Activated CD4-positive, alpha-beta T cell treated with anti-CD3 and anti-CD28 coated beads, Interleukin-2, amount 50 U/mL, for 16 hours (primary cell): ENCODE data around the gene DYNC2H1.
"Not testable (repeated sequence)": the region's sequence is repeated elsewhere in the genome, so short reads cannot be mapped to it uniquely, and the experiment has no call there.

ENCODE experiments used
- DNase-seq: peaks from one replicate; pipeline ENCODE4 v3.0.0-alpha.2; 2020

The DYNC2H1 gene

DNA sequence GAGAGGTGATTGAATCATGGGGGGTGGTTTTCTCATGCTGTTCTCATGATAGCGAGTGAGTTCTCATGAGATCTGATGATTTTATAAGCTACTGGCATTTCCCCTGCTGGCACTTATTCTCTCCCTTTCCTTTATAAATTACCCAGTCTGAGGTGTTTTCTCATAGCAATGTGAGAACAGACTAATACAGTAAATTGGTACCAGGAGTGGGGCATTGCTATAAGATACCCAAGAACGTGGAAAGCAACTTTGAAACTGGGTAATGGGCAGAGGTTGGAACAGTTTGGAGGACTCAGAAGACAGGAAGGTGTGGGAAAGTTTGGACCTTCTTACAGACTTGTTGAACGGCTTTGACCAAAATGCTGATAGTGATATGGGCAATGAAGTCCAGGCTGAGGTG is 265.0 kb downstream of the DYNC2H1 start:
- DNase-seq, result not testable (repeated sequence)

GRCh38 chr11:103378931-103379330 is 269.7 kb downstream of the DYNC2H1 start:
- DNase-seq, result no peak

DNA sequence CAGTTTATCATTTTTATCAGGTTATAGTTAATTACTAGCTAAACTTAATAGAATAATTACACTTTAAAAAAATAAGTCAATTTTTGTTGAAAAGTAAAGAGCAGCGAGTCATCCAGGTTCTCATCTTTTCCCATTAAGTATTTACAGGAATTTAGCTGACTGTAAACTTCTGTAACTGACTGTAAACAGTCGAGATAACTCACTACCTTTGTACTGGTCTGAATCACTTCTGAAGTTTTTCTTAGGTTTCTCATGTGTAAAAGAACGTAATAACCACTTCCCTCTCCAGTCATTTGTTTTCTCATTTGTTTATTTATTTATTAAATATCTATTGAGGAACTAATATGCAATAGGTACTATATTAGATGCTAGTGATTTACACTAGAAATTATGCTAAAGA is 270.8 kb downstream of the DYNC2H1 start:
- DNase-seq, result no peak

DNA sequence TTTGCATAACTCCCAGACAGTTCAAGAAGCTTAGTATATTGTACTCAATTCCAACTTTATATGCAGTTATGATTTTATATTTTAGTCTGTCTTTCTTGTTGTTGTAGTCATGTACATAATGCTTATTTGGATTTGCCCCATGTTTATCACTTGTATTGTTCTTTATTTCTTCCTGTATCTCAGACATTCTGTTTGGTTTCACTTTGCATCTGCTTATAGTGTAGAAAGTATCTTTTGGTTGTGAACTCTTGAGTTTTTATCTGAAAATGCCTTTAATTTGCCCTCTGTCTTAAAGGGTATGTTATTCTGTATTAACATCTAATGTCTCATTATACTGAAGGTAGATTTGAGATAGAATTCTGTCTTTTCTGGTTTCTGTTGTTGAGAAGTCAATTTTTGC is 275.4 kb downstream of the DYNC2H1 start:
- DNase-seq, result no peak

GRCh38 chr11:103395612-103396011 is 286.4 kb downstream of the DYNC2H1 start:
- no peak for DNase-seq

GRCh38 chr11:103396237-103396636 is 287.0 kb downstream of the DYNC2H1 start:
- no peak for DNase-seq

GRCh38 chr11:103397369-103397768 is 288.1 kb downstream of the DYNC2H1 start:
- no peak for DNase-seq

GRCh38 chr11:103398829-103399228 is 289.6 kb downstream of the DYNC2H1 start:
- no peak for DNase-seq

DNA sequence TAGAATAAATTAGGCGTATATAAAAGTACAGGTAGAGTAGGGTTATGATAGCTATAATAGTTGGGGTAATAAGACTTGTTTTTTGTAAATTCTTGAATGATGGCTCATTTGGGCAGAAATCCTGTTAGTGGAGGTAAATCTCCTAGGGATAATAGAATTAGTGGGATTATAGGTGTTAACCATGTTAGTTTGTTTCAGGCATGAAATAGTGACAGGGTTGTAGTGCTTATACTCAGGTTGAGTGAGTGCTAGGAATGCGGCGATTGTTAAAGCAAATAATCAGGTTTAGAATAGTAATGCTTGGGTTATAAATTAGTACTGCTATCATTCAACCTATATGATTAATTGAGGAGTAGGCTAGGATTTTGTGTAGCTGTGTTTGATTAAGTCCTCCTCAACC is 297.1 kb downstream of the DYNC2H1 start:
- DNase-seq, result no peak

- DNase-seq, result no peak
Measured at GRCh38 chr11:103407641-103408040, 298.4 kb downstream of the DYNC2H1 start.

DNA sequence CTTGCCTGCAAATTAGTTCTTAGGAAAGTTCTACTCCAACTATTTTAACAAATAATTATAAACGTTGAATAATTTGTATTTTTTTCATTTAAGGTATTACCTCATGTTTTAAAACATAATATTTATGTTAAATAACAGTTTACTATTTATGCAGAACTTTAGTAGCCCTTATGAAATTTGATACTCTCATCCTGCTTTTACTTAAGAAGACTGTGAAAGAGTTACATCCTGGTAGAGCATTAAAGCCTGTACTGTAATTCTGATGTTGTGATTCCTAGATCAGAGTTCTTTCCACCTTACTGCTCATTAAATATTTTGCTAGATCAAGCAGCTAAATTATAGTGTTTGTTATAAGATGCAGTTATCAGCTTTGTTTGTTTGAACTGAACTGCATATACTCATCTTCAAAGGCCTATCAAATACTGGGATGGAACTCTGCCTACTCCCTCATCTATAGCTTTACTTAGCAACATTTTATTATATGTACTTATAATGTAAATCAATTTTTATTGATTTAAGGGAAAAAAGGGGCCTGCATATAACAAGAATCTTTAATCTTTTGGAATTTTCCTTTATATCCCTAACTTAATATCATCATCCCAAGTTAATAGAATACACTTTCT is 304.2 kb downstream of the DYNC2H1 start:
- no peak for DNase-seq

DNA sequence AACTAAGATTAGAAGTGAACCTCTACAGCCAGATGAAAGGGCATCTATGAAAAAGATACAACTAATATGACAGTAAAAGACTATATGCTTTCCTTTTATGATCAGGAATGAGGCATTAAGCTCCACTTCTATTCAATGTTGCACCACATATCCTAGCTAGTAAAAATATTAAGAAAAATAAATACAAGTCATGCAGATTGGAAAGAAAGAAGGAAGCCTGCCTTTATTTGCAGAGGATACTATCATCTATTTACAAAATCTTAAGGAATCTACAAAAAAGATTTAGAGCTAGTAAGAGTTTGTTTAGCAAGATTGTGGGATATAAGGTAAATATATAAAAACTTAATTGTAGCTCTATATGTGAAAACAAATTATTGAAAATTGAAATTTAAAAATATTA is 308.8 kb downstream of the DYNC2H1 start:
- DNase-seq, result no peak

DNA sequence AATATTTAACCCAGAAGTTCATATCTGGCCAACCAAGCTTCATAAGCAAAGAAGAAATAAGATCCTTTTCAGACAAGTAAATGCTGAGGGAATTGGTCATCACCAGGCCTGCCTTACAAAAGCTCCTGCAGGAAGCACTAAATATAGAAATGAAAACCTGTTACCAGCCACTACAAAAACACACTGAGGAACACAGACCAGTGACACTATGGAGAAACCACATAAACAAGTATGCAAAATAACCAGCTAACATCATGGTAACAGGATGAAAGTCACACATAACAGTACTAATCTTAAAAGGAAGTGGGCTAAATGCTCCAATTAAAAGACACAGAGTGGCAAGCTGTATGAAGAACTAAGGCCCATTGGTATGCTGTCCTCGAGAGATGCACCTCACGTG is 311.4 kb downstream of the DYNC2H1 start:
- DNase-seq, result peak; percentile 0

GRCh38 chr11:103433386-103434072 is 324.3 kb downstream of the DYNC2H1 start:
- DNase-seq, result no peak

GRCh38 chr11:103434073-103434411 is 324.8 kb downstream of the DYNC2H1 start:
- DNase-seq, result no peak

- DNase-seq, result no peak
Measured at GRCh38 chr11:103436131-103436770, 327.0 kb downstream of the DYNC2H1 start.

- DNase-seq, result no peak
Measured at GRCh38 chr11:103441021-103441420, 331.8 kb downstream of the DYNC2H1 start.

GRCh38 chr11:103448966-103449365 is 339.7 kb downstream of the DYNC2H1 start:
- DNase-seq, result no peak

DNA sequence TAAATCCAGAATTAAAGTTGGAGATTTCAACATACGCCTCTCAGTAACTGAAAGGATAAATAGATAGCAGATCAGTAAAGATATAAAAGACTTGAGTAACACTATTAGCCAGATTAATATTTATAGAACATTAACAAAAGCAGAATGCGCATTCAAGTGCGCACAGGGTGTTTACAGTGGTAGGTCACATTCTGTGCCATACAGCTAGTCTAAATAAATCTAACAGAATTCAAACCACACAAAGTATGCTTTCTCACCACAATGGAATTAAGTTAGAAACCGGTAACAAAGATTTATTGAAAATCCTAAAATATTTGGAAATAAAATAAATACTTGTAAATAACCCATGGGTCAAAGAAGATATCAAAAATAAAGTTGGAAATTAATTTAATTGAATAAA is 341.0 kb downstream of the DYNC2H1 start:
- no peak for DNase-seq

DNA sequence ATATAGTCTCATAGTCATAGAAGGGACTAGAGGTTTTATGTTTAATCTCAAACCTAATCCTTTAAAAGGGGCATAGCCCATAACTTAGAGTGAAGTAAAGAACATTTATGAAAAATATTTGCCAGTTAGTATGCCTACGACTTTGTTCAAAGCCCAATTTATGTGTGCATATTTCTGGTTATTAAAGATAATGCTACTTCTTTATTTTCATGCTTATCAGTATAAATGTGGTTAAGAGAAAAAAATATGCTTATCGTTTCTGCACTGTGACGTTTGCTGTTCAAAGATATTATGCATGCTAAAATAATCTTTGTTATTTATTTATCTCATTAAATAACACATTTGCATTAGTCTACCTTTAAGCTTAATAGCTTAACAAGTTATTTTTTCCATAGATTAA is 343.9 kb downstream of the DYNC2H1 start:
- no peak for DNase-seq

GRCh38 chr11:103453915-103454709 is 344.9 kb downstream of the DYNC2H1 start:
- DNase-seq, result no peak

GRCh38 chr11:103464420-103464819 is 355.2 kb downstream of the DYNC2H1 start:
- no peak for DNase-seq

GRCh38 chr11:103465555-103466140 is 356.4 kb downstream of the DYNC2H1 start:
- DNase-seq, result no peak
